ENCODE measurements around the gene ZDHHC22. TPM values are rescaled to one million over a fixed set of nuclear protein-coding genes. Genes with fewer than 3 reads are reported as not detected.
A peak's percentile ranks its signal among the peaks of the same experiment; 100 is the strongest.

ZDHHC22 gene
- total RNA-seq, 1 donor from 2014 or later, result not detected

GRCh38 chr14:77161011-77161410 lies 19.4 kb upstream of the ZDHHC22 start:
- intact Hi-C loops (cut with DNase I), result no loop called here
- DNase-seq, result no peak

GRCh38 chr14:77158882-77159255 lies 17.3 kb upstream of the ZDHHC22 start:
- H3K36me3 ChIP-seq, result no peaks in the 10 kb centered on the region
- H3K9me3 ChIP-seq, result no peaks in the 10 kb centered on the region
- H3K4me3 ChIP-seq, result no peak overlapping the region
- DNase-seq (no peak), ATAC-seq (no peak)
- TF ChIP-seq CTCF (IDR thresholded peaks at IDR 0.05), result no peak
- H3K4me1 ChIP-seq, result no peaks in the 10 kb centered on the region
- intact Hi-C loops (cut with DNase I), result no loop called here
- peaks cover 44% of the 10 kb centered on the region for H3K27me3 ChIP-seq
- H3K27ac ChIP-seq, result no peak overlapping the region

More at GRCh38 chr14:77161011-77161410, 19.4 kb upstream of the ZDHHC22 start:
- no peak for TF ChIP-seq CTCF (IDR thresholded peaks at IDR 0.05)
- ATAC-seq, result no peak
- Histone ChIP-seq H3K36me3 (no peaks in the 10 kb centered on the region), H3K4me3 (no peak overlapping the region), H3K4me1 (no peaks in the 10 kb centered on the region), H3K27ac (no peak overlapping the region), H3K9me3 (no peaks in the 10 kb centered on the region), H3K27me3 (peaks cover 27% of the 10 kb centered on the region)

GRCh38 chr14:77158175-77158881 lies 16.7 kb upstream of the ZDHHC22 start:
- no peak overlapping the region for H3K4me3 ChIP-seq
- intact Hi-C loops (cut with DNase I), result no loop called here

GRCh38 chr14:77157740-77158139 lies 16.1 kb upstream of the ZDHHC22 start:
- TF ChIP-seq CTCF (IDR thresholded peaks at IDR 0.05), result no peak
- no peak for DNase-seq
- Histone ChIP-seq H3K36me3 (no peaks in the 10 kb centered on the region), H3K9me3 (no peaks in the 10 kb centered on the region), H3K4me1 (no peaks in the 10 kb centered on the region), H3K27ac (no peak overlapping the region), H3K4me3 (no peak overlapping the region), H3K27me3 (peaks cover 44% of the 10 kb centered on the region)
- intact Hi-C loops (cut with DNase I), result no loop called here
- ATAC-seq, result no peak

More at GRCh38 chr14:77158175-77158881, 16.7 kb upstream of the ZDHHC22 start:
- Histone ChIP-seq H3K36me3 (no peaks in the 10 kb centered on the region), H3K4me1 (no peaks in the 10 kb centered on the region), H3K27me3 (peaks cover 44% of the 10 kb centered on the region), H3K9me3 (no peaks in the 10 kb centered on the region), H3K27ac (no peak overlapping the region)
- ATAC-seq, result peak; percentile 41
- TF ChIP-seq CTCF (IDR thresholded peaks at IDR 0.05), result no peak
- DNase-seq, result no peak

- no peaks in the 10 kb centered on the region for H3K4me1 ChIP-seq
- intact Hi-C loops (cut with DNase I), result no loop called here
- no peak overlapping the region for H3K4me3 ChIP-seq
- ATAC-seq, result no peak
- H3K36me3 ChIP-seq, result no peaks in the 10 kb centered on the region
- H3K9me3 ChIP-seq, result no peaks in the 10 kb centered on the region
- no peak for DNase-seq
- no peak for TF ChIP-seq CTCF (IDR thresholded peaks at IDR 0.05)
- no peak overlapping the region for H3K27ac ChIP-seq
- peaks cover 37% of the 10 kb centered on the region for H3K27me3 ChIP-seq
These were observed 13.5 kb upstream of the ZDHHC22 start for GRCh38 chr14:77155083-77155482.
